Epithelial cell of prostate (primary cell): ENCODE results near the gene MYO1F.
"Not testable (repeated sequence)": the region's sequence is repeated elsewhere in the genome, so short reads cannot be mapped to it uniquely, and the experiment has no call there.

ENCODE experiments used
- DNase-seq: peaks from one replicate; pipeline ENCODE4 v3.0.0-alpha.2; 2011; ENCODE audit warnings: low read depth, low spot score
- H3K27ac ChIP-seq: fragments of 450-650 bp; 2 replicates; pipeline ENCODE4 v1.5.1; 2017; ENCODE audit warnings: mild to moderate bottlenecking

MYO1F gene

DNA sequence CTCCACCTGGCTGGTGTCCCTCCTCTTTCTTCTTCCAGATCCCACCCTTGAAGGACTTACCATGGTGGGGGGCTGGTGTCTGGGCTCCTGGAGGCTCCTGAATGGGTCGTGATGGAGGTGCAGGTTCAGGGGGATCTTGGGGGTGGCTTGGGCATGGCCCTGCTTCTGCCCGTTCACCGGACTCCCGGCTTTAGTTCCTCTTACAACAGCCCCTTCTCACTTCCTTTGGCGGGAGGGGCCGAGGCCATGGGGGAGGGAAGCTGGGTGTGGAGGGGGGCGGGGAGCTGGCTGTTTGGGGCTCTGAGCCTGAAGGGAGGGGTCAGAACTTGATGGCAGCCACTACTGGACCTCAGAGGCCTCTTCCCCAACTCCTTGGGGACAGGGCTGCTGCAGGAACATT is at the start of gene MYO1F:
MYO1F (minus strand) TSS at position 196 of the 400 bp plus-strand sequence; CDS start at position 63, 133 bp downstream.
- DNase-seq: no peak
- H3K27ac ChIP-seq: no peak within 1 kb of the TSS

DNA sequence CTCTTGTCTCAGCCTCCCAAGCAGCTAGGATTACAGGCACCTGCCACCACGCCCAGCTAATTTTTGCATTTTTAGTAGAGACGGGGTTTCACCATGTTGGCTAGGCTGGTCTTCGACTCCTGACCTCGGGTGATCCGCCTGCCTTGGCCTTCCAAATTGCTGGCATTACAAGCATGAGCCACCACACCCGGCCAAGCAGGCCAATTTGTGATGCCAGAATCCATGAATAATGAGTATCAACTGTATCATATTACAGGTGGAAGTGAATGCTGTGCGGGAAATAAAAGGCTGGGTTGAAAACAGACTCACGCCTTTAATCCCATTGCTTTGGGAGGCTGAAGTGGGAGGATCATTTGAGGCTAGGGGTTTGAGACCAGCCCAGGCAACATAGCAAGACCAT is 49.6 kb upstream of the MYO1F start:
- no peak for DNase-seq
- no peak overlapping the region for H3K27ac ChIP-seq

DNA sequence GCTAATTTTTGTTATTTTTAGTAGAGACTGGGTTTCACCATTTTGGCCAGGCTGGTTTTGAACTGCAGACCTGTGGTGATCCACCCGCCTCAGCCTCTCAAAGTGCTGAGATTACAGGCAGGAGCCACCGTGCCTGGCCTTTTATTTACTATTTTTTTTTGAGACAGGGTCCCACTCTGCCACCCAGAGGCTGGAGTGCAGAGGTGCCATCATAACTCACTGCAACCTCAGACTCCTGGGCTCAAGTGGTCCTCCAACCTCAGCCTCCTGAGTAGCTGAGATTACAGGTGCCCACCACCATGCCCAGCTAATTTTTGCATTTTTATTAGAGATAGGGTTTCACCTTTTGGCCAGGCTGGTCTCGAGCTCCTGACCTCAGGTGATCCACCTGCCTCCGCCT is 45.6 kb upstream of the MYO1F start:
- H3K27ac ChIP-seq, DNase-seq: not testable (repeated sequence)

DNA sequence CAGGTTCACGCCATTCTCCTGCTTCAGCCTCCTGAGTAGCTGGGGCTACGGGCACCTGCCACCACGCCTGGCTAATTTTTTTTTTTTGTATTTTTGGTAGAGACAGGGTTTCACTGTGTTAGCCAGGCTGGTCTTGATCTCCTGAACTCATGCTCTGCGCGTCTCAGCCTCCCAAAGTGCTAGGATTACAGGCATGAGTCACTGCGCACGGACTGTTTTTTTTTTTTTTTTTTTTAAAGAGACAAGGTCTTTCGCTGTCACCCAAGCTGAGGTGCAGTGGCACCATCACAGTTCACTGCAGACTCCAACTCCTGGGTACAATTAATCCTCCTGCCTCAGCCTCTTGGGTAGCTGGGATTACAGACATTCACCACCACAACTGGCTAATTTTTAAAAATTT is 41.5 kb upstream of the MYO1F start:
- DNase-seq: no peak
- H3K27ac ChIP-seq: no peak overlapping the region

DNA sequence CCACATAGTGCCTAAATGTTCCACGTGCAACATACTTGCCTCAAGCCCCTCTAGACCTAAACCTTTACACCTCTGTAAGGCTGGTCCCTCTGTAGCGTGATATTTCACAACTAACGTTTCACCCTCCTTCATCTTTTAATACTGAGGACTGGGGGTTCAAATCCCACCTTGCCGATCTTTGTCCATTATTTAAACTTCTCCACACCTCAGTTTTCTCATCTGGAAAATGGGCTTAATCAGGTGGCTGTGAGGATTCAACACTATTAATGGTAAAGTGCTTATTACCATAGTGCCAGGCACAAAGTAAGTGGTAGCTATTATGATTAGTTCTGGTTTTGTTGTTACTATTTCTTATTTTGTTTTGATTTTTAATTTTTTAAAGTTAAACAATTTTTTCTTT is 40.7 kb upstream of the MYO1F start:
- DNase-seq: no peak
- no peak overlapping the region for H3K27ac ChIP-seq

DNA sequence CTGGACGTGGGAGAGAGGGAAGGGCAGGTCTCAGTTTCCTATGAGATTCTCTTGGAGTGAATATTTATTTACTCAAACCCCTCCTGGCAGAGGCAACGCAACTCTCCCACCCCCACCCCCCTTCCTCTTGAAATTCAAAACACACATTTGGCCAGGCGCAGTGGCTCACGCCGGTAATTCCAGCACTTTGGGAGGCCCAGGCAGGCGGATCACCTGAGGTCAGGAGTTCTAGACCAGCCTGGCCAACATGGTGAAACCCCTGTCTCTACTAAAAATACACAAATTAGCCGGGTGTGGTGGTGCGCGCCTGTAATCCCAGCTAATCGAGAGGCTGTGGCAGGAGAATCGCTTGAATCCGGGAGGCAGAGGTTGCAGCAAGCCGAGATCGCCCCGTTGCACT is 40.1 kb upstream of the MYO1F start:
- H3K27ac ChIP-seq, DNase-seq: not testable (repeated sequence)

DNA sequence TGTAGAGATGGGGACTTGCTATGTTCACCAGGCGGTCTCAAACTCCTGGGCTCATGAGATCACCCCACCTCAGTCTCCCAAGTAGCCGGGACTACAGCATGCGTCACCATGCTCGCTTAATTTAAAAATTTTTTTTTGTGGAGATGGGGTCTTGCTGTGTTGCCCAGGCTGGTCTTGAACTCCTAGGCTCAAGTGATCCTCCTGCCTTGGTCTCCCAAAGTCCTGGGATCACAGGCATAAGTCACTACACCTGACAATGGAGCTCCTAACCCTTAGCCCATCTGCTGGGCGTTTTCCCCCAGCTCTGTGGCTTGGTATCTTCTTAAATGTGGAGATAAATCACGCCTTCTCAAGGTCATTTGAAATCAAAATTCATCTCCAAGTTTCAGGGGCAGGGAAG is 39.6 kb upstream of the MYO1F start:
- DNase-seq: no peak
- H3K27ac ChIP-seq: no peak overlapping the region

DNA sequence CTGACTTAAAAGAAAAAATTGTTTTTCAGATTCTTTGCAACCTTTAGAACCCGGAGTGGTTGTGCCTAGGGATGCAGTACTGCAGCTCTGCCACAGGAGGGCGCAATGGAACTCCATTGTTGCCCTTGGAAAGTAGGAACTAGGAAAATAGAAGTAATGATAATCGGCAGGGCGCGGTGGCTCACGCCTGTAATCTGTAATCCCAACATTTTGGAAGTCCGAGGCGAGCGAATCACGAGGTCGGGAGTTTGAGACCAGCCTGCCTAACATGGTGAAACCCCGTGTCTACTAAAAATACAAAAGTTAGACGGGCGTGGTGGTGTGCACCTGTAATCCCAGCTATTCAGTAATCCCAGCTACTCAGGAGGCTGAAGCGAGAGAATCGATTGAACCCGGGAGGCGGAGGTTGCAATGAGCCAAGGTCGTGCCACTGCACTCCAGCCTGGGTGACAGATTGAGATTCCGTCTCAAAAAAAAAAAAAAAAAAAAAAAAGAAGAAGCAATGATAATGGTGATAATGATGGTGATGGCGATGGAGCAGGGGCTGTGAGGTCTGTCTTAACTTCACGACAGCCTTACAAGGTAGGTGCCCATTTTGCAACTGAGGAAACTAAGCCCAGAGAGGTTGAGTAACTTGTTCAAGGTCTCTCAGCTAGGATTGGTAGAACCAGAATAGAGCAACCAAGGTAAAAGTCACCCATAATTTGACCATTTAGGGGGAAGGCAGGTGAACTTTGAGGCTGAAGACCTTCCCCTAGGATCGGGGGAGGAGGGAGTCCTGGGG is 38.8 kb upstream of the MYO1F start:
- DNase-seq: no peak
- H3K27ac ChIP-seq: no peak overlapping the region

DNA sequence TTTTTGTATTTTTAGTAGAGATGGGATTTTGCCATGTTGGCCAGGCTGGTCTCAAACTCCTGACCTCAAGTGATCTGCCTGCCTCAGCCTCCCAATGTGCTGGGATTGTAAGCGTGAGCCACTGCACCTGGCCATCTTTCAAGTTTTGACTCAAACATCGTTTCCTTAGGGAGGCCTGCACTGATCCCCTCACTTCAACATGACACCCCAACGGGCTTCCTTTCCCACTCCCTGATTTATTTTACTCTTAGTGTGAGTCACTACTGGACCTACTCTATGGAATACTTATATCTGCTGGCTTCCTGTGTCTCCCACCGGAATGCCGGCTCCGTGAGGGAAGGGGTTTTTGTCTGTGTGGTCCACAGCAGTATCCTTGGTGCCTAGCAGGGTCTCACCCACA is 37.8 kb upstream of the MYO1F start:
- no peak for DNase-seq
- H3K27ac ChIP-seq: no peak overlapping the region

DNA sequence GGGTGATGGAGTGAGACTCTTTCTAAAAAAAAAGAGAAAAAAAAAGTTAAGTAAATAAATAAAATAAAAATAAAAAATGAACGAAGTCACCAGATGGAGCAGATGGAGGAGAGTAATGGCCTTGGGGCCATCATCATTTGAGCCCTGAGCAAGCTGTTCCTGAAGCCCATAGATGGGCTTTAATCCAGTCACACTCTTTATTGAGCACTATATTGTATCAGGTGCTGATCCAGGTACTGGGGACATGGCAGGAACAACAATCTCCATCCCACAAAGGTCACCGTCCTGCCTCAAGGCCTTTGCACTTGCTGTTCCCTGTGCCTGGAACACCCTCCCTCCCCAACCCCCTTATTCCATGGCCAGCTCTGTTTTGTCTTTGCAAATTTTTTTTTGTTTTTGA is 37.2 kb upstream of the MYO1F start:
- no peak overlapping the region for H3K27ac ChIP-seq
- no peak for DNase-seq

DNA sequence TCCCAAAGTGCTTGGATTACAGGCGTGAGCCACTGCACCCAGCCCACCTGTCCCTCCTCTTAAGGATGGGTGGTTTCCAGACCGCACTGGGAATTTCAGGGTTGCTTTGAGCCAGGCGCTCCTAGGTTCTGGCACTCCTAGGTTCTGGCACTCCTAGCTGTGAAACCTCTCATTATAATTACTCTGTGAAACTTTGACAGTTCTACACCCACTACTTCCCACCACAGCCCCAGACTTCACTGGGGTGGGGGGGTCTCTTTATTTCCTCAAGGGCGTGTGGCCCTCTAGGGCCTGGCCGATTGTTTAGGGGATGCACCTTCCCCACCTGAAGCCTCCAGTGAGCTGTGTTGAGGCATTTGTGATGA is 35.5 kb upstream of the MYO1F start:
- no peak overlapping the region for H3K27ac ChIP-seq
- no peak for DNase-seq

DNA sequence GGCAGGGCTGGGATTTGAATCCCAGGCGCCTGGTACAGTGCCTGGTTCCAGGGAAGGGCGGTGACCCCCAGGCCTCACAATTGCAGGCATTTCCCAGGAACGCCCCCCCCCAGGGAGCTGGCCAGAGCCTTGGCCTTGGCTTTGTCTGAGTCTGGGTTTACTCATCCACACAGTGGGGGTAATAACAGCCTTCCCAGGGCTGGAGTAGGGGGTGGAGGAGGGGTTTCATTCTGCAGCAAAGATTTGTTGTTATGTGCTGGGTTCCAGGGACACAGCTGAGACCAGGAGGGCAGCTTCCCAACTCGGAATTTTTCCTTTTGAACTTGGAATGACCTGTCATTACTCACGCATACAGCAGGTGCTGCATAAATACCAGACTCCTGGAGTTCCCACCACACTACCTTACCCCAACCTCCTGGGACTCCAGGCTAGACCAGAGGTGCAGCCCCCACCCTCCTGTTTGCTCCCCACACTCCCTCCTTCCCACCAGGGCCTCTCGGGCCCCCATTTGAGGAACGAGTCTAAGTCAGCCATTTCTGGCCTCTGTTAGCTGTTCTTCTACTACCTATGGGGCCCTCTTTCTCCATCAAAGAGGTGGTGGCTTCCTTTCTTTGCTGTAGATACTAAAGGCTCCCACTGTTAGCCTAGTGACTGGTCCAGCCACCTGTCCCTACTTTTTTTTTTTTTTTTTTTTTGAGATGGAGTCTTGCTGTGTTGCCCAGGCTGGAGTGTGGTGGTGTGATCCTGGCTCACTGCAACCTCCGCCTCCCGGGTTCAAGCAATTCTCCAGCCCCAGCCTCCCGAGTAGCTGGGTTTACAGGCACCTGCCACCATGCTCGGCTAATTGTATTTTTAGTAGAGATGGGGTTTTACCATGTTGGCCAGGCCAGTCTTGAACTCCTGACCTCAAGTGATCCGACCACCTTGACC is 34.9 kb upstream of the MYO1F start:
- no peak overlapping the region for H3K27ac ChIP-seq
- DNase-seq: no peak

DNA sequence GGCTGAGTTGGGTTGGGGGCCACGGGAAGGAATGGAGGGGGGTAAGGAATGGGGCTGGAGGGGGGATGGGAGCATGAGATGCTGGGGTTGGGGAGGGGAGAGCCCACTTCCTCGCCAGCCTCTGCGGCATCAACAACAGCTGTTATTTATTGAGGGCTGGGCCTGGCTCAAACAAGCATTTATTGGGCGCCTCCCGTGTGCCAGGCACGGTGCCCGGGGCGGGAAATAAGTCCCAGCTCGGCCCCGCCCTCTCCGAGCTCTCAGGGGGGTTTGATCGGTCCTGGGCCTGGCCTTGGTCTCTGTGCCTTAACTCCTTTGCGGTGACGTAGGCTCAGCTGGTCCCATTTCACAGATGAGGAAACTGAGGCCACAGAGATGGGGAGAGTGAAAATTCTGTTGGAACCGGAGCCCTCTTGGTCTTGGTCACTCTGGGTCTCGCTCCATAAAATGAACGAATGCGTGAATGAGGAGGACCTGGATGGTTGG is 34.2 kb upstream of the MYO1F start:
- no peak overlapping the region for H3K27ac ChIP-seq
- DNase-seq: no peak

DNA sequence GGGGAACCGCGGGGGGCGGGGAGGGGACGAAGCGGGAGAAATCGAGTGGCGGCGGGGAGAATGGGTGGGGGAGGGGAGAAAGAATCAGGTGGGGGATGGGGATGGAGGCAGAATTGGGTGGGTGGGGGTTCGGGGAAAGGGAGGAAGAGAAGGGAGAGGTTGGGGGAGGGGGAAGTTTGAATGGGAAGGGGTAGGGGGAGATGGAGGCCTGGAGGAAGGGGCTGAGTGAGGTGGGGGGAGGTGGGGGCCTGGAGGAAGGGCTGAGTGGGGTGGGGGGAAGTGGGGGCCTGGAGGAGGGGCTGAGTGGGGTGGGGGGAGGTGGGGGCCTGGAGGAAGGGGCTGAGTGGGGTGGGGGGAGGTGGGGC is 33.7 kb upstream of the MYO1F start:
- H3K27ac ChIP-seq: no peak overlapping the region
- no peak for DNase-seq

DNA sequence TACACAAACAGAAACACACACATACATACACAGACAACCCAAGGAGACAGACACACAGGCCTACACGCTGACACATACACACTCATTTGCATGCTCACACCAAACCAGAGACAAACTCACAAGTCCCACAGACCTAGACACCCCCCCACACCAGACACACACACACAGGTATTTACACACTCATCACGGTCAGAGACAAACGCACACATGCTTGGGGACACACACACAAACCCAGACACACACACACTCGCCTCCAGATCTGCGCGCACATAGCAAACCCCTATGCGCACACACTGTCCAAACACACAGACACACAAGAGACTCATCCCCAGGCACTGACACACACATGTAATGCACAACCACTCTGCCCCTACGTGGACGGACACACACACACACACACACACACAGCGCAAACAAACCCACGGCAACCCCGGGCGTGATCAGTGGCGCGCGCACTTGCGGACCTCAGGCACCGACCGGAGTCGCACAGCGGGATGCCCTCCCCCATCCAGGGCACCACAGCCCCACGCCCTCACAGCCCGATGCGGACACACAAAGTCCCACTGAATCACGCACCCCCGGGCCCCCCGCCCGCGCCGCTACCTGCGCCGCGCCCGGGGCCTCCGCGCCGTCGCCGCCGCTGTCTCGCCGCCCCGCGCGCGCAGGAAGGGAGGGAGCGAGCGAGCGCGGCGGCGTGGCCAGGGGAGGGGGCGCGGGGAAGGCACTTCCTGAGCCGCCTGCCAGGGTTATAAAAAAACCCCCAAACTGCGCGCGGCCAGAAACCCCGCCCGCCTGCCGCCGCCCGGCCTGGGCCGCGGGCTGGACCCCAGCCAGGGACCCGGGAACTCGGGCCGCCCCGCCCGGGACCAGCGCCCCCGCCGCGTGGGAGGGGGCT is 33.0 kb upstream of the MYO1F start, which contains the start of gene ADAMTS10:
ADAMTS10 (minus strand) TSS at position 675 of the 895 bp plus-strand sequence. CDS start 5,005 bp downstream, outside the sequence.
- no peak within 1 kb of the TSS for H3K27ac ChIP-seq
- no peak for DNase-seq

DNA sequence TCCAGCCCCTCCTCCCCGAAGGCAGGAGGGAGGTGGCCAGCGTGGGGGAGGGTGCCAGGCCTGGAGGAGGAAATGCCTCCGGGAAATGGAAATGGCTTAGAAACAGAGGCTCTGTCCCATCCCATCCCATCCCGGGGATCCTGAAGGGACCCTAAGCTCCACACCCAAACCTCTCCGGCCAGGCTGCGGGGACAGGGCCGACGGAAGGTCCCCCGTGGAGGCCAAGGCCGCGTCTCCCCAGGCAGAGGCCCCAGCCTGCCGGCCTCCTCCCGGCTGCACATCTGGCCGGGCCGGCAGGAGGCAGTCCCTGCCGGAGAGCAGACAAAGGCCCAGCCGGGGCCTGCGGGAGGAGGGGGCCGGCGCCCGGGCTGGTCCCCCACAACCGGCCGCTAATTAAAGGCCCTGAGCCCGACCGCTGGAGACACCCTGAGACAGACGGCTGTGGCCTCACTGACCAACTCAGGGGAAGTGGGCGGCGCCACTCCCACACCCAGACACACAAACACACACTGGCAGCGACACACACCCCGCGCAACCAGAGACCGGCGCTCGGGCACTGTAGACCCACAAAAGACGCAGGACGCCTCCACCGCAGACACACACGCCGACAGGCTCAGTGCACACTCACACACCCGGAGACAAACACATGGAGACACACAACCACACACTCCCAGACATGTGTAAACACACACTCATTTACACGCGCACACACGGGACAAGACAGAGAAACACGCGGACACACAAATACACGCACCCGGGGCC is 32.2 kb upstream of the MYO1F start:
- no peak for DNase-seq
- no peak overlapping the region for H3K27ac ChIP-seq

DNA sequence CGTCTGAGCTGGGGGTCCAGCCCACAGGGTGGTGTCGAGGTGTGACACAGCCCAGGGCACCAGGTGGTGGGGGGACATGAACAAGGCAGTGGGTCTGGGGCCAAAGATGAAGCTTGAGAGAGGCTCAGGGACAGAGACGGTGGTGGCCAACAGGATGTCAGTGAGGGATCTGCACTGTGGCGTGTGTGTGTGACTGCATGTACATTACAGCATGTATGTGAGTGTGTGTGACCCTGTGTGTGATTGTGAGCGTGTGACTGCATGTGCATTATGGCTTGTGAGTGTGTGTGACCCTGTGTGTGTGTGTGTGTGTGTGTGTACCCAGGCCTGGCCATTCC is 31.7 kb upstream of the MYO1F start:
- DNase-seq: no peak
- H3K27ac ChIP-seq: no peak overlapping the region

DNA sequence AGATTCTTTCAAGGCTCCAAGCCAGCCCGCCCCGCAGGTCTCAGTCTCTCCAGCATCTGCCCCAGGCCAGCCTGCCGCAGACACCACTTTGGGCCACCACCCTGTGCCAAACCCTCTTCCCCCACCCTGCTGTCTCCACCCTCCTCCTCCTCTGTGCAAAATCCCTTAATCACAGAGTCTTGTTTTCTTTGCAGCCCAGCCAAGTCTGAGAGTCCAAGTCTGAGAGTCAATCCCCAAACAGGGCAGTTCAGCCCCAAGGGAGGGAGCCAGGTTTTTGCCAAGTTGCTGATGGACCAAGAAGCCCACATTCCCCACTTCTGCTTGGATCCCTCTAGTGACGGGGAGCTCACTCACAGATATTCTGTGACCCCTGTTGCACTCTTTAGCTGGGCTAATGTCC is 30.1 kb upstream of the MYO1F start:
- DNase-seq: no peak
- H3K27ac ChIP-seq: no peak overlapping the region

DNA sequence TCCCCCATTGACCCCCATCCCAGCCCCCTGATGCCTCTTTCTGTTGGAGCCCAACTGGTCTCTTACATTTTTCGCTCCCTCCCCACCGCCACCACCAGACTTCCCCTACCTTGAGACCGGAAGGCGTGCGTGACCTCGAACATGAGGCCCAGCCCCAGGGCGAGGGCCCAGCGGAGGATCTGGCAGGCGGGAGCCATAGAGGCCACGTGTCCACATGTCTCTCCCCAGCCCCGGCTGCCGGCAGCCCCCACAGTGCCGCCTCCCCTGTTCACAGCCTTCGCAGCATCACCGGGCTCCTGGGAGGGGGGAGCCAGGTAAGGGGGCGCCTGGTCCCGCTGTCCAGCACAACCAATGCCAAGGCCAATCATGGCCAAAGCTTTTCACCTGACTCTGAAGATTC is 28.3 kb upstream of the MYO1F start:
- no peak for DNase-seq
- H3K27ac ChIP-seq: no peak overlapping the region

DNA sequence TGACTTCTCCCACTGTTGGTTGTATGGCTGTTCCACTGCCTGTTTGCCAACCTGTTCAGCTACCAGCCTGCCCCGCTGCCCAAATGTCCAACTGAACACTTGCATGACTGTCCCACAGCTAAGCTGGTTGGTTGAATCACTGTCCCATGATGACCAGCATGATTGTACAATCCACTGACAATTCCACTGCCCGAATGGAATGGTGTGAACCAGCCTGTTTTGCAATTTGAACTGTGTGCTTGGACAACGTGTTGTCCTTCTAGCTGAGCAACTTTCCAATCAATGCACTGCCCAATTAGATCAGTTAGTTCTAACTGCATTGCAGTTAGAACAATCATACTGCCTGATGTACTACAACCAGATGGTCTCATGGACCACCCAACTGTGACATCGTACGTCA is 24.6 kb upstream of the MYO1F start:
- no peak for DNase-seq

More for the DNA sequence above, 24.6 kb upstream of the MYO1F start:
- H3K27ac ChIP-seq: no peak overlapping the region
